Measurements from ENCODE around the gene SPIN1.

- TF ChIP-seq POLR2A (IDR thresholded peaks at IDR 0.05) (no peak), CTCF (IDR thresholded peaks at IDR 0.05) (no peak)
Measured at GRCh38 chr9:88514247-88514646, 126.0 kb downstream of the SPIN1 start.
